Vein endothelial cell (primary cell): ENCODE measurements around the gene TMEM169. TPM values are rescaled to one million over a fixed set of nuclear protein-coding genes. Genes with fewer than 3 reads are reported as not detected.

Source experiments
- total RNA-seq: library from RNA; depleted of rRNA; stranded (reverse); fragments of >200 nt; gene quantifications from 2 replicates; pipeline ENCODE4 v1.2.3, GENCODE V29; 2012

Gene TMEM169
- 0.48 TPM in 1 of 2 replicates, not detected in the other for total RNA-seq

GRCh38 chr2:216081487-216082116, at the start of gene TMEM169, which contains the start of gene PECR:
TMEM169 (plus strand) TSS chr2:216081919; CDS start chr2:216095964, 14,045 bp downstream.
PECR (minus strand) TSS chr2:216081809; CDS start chr2:216081741, 68 bp downstream.

GRCh38 chr2:216108967-216109921, 27.5 kb downstream of the TMEM169 start, which contains the start of gene XRCC5:
XRCC5 (plus strand) TSS chr2:216109348; CDS start chr2:216109437, 89 bp downstream.

Other genes with a start within 250 kb of the TMEM169 start
- 3.3 and 7.2 TPM in 2 replicates for gene MREG, start 68.4 kb upstream of the TMEM169 start, total RNA-seq
- 6.1 and 8.5 TPM in 2 replicates for gene PECR, start 110 bp upstream of the TMEM169 start, total RNA-seq
- 267 and 360 TPM in 2 replicates for gene XRCC5, start 27.4 kb downstream of the TMEM169 start, total RNA-seq